ENCODE data around the gene CCDC117.

Gene CCDC117

GRCh38 chr22:28769394-28770085 is 3.0 kb upstream of the CCDC117 start:
- DNase-seq = no peak

GRCh38 chr22:28771195-28771791 is 1.2 kb upstream of the CCDC117 start:
- DNase-seq = no peak

GRCh38 chr22:28773461-28773867 is 969 bp downstream of the CCDC117 start:
- peak in 1 of 5 experiments; percentile 73 for DNase-seq

- DNase-seq = no peak
Observed at GRCh38 chr22:28774378-28774777, 1.9 kb downstream of the CCDC117 start.

- no peak for DNase-seq
Observed at GRCh38 chr22:28779833-28780232, 7.3 kb downstream of the CCDC117 start.

GRCh38 chr22:28780296-28780695 is 7.8 kb downstream of the CCDC117 start:
- DNase-seq = no peak

- DNase-seq = no peak
Observed at GRCh38 chr22:28783786-28784671, 11.5 kb downstream of the CCDC117 start.

- DNase-seq = no peak
Observed at GRCh38 chr22:28788601-28789000, 16.1 kb downstream of the CCDC117 start.

- DNase-seq = no peak
Observed at GRCh38 chr22:28791124-28791523, 18.6 kb downstream of the CCDC117 start.

- peak in 1 of 5 experiments; percentile 59 for DNase-seq
Observed at GRCh38 chr22:28791841-28792490, 19.5 kb downstream of the CCDC117 start.

GRCh38 chr22:28792491-28793383 is 20.2 kb downstream of the CCDC117 start:
- peak in 1 of 5 experiments; percentile 58 for DNase-seq

GRCh38 chr22:28793976-28794584 is 21.6 kb downstream of the CCDC117 start:
- DNase-seq = no peak

- no peak for DNase-seq
Observed at GRCh38 chr22:28795071-28795693, 22.7 kb downstream of the CCDC117 start.

GRCh38 chr22:28795932-28796856 is 23.7 kb downstream of the CCDC117 start:
- peak in 1 of 5 experiments; percentile 61 for DNase-seq

GRCh38 chr22:28798810-28799605 is 26.5 kb downstream of the CCDC117 start:
- peak in 1 of 5 experiments; percentile 86 for DNase-seq

- DNase-seq = peak in 2 of 5 experiments; percentile 15 to 55
Observed at GRCh38 chr22:28799606-28800307, 27.3 kb downstream of the CCDC117 start.

GRCh38 chr22:28800308-28801041 is 28.0 kb downstream of the CCDC117 start, which contains the start of gene XBP1:
TSS of gene XBP1 (minus strand) at chr22:28800569.
- DNase-seq = peak; percentile 80 to 95 (median 87)

All from T-helper 2 cell (primary cell).